ENCODE data around the gene TCOF1. TPM values are rescaled to one million over a fixed set of nuclear protein-coding genes. Genes with fewer than 3 reads are reported as not detected.

The TCOF1 gene
- total and polyA plus RNA-seq, 3 donors from 2014 or later, result 22.9 to 52.8 (median 46.6) TPM

- Histone ChIP-seq H3K36me3 (ENCODE audit: low read depth, missing control alignments) (peaks cover 4% of the 10 kb centered on the region), H3K4me3 (no peak overlapping the region), H3K4me1 (peaks cover 17% of the 10 kb centered on the region), H3K27me3 (no peaks in the 10 kb centered on the region), H3K27ac (no peak overlapping the region), H3K9me3 (no peaks in the 10 kb centered on the region)
- WGBS, 2 donors, result 89 to 93% methylated on average over 2 of the region's 2 CpGs
- intact Hi-C loops (cut with DNase I; ENCODE audit: low total_unique reads), result no loop called here
- no peak for TF ChIP-seq CTCF (IDR thresholded peaks at IDR 0.05)
- TF ChIP-seq POLR2A (IDR thresholded peaks at IDR 0.05), result no peak
- DNase-seq, result no peak
Observed at GRCh38 chr5:150446088-150446487, 88.6 kb downstream of the TCOF1 start.

- no peaks in the 10 kb centered on the region for H3K27me3 ChIP-seq
- H3K4me1 ChIP-seq, result peaks cover 17% of the 10 kb centered on the region
- TF ChIP-seq POLR2A (IDR thresholded peaks at IDR 0.05), result no peak
- peaks cover 4% of the 10 kb centered on the region for H3K36me3 ChIP-seq (ENCODE audit: low read depth, missing control alignments)
- no peak overlapping the region for H3K27ac ChIP-seq
- 88 to 93% methylated on average over 6 of the region's 6 CpGs for WGBS, 2 donors
- DNase-seq, result no peak
- no peak overlapping the region for H3K4me3 ChIP-seq
- no peaks in the 10 kb centered on the region for H3K9me3 ChIP-seq
- intact Hi-C loops (cut with DNase I; ENCODE audit: low total_unique reads), result no loop called here
Observed at GRCh38 chr5:150446583-150446982, 89.1 kb downstream of the TCOF1 start.

- no peaks in the 10 kb centered on the region for H3K27me3 ChIP-seq
- peaks cover 14% of the 10 kb centered on the region for H3K4me1 ChIP-seq
- no peak overlapping the region for H3K4me3 ChIP-seq
- peaks cover 4% of the 10 kb centered on the region for H3K36me3 ChIP-seq (ENCODE audit: low read depth, missing control alignments)
- H3K9me3 ChIP-seq, result no peaks in the 10 kb centered on the region
- DNase-seq, result no peak
- no peak overlapping the region for H3K27ac ChIP-seq
- intact Hi-C loops (cut with DNase I; ENCODE audit: low total_unique reads), result no loop called here
- WGBS, 2 donors, result 82 to 84% methylated on average over 6 of the region's 6 CpGs
- TF ChIP-seq POLR2A (IDR thresholded peaks at IDR 0.05), result no peak
- TF ChIP-seq CTCF (IDR thresholded peaks at IDR 0.05), result no peak
Observed at GRCh38 chr5:150447188-150447587, 89.7 kb downstream of the TCOF1 start.

- intact Hi-C loops (cut with DNase I; ENCODE audit: low total_unique reads), result no loop called here
- 11 to 14% methylated on average over 4 of the region's 4 CpGs for WGBS, 2 donors
- DNase-seq, result no peak
- Histone ChIP-seq H3K36me3 (ENCODE audit: low read depth, missing control alignments) (peaks cover 4% of the 10 kb centered on the region), H3K4me3 (peak overlapping the region; percentile 87 to 92), H3K27ac (peak overlapping the region; percentile 88 to 97), H3K27me3 (no peaks in the 10 kb centered on the region), H3K9me3 (no peaks in the 10 kb centered on the region), H3K4me1 (peaks cover 14% of the 10 kb centered on the region)
- no peak for TF ChIP-seq POLR2A (IDR thresholded peaks at IDR 0.05)
- no peak for TF ChIP-seq CTCF (IDR thresholded peaks at IDR 0.05)
Observed at GRCh38 chr5:150448334-150448733, 90.8 kb downstream of the TCOF1 start.

GRCh38 chr5:150448952-150449516 is 91.5 kb downstream of the TCOF1 start:
- TF ChIP-seq POLR2A (IDR thresholded peaks at IDR 0.05) (no peak), CTCF (IDR thresholded peaks at IDR 0.05) (no peak)
- no peaks in the 10 kb centered on the region for H3K27me3 ChIP-seq
- intact Hi-C loops (cut with DNase I; ENCODE audit: low total_unique reads), result no loop called here
- no peaks in the 10 kb centered on the region for H3K9me3 ChIP-seq
- peaks cover 14% of the 10 kb centered on the region for H3K4me1 ChIP-seq
- peaks cover 4% of the 10 kb centered on the region for H3K36me3 ChIP-seq (ENCODE audit: low read depth, missing control alignments)
- 0 to 1% methylated on average over 17 to 31 of the region's 31 CpGs for WGBS, 2 donors
- H3K4me3 ChIP-seq, result peak overlapping the region; percentile 87 to 92
- no peak for DNase-seq
- peak overlapping the region; percentile 88 to 97 for H3K27ac ChIP-seq

Other genes starting within 250 kb of the TCOF1 start
- gene PDGFRB, start 201.9 kb upstream of the TCOF1 start, total RNA-seq, result 10 to 100 TPM; 71.2 to 87.0 TPM
- gene PDGFRB, start 201.9 kb upstream of the TCOF1 start, polyA plus RNA-seq (ENCODE audit: insufficient read depth, low read depth, low replicate concordance), result 61.6 TPM
- gene CDX1, start 190.9 kb upstream of the TCOF1 start, total RNA-seq, result 1 to 10 TPM; 3.4 to 5.2 TPM
- 3.4 TPM for gene CDX1, start 190.9 kb upstream of the TCOF1 start, polyA plus RNA-seq (ENCODE audit: insufficient read depth, low read depth, low replicate concordance)
- gene SLC6A7, start 167.6 kb upstream of the TCOF1 start, total RNA-seq, result under 1 TPM in 1 of 2 donors, not detected in 1; 0.12 TPM
- gene SLC6A7, start 167.6 kb upstream of the TCOF1 start, polyA plus RNA-seq (ENCODE audit: insufficient read depth, low read depth, low replicate concordance), result not detected
- gene CAMK2A, start 67.9 kb upstream of the TCOF1 start, total RNA-seq, result under 1 TPM; 0.24 to 0.25 TPM
- 0.70 TPM for gene CAMK2A, start 67.9 kb upstream of the TCOF1 start, polyA plus RNA-seq (ENCODE audit: insufficient read depth, low read depth, low replicate concordance)
- gene ARSI, start 54.8 kb upstream of the TCOF1 start, total RNA-seq, result under 1 TPM; 0.79 to 0.93 TPM
- gene ARSI, start 54.8 kb upstream of the TCOF1 start, polyA plus RNA-seq (ENCODE audit: insufficient read depth, low read depth, low replicate concordance), result 0.92 TPM
- 100 to 1,000 TPM; 137 to 223 TPM for gene CD74, start 55.2 kb downstream of the TCOF1 start, total RNA-seq
- 1,318 TPM for gene CD74, start 55.2 kb downstream of the TCOF1 start, polyA plus RNA-seq (ENCODE audit: insufficient read depth, low read depth, low replicate concordance)
- gene RPS14, start 92.0 kb downstream of the TCOF1 start, total RNA-seq, result 1,000 to 10,000 TPM in 1 of 2 donors, 100 to 1,000 TPM in 1; 781 to 1,273 TPM
- gene RPS14, start 92.0 kb downstream of the TCOF1 start, polyA plus RNA-seq (ENCODE audit: insufficient read depth, low read depth, low replicate concordance), result 1,234 TPM
- gene NDST1, start 150.4 kb downstream of the TCOF1 start, total RNA-seq, result 100 to 1,000 TPM; 167 to 174 TPM
- gene NDST1, start 150.4 kb downstream of the TCOF1 start, polyA plus RNA-seq (ENCODE audit: insufficient read depth, low read depth, low replicate concordance), result 55.0 TPM